ENCODE measurements around the gene DUSP15. TPM values are rescaled to one million over a fixed set of nuclear protein-coding genes. Genes with fewer than 3 reads are reported as not detected.

Gene DUSP15
- total and polyA plus RNA-seq, 12 donors, result 2.4 to 17.6 (median 6.1) TPM

DNA sequence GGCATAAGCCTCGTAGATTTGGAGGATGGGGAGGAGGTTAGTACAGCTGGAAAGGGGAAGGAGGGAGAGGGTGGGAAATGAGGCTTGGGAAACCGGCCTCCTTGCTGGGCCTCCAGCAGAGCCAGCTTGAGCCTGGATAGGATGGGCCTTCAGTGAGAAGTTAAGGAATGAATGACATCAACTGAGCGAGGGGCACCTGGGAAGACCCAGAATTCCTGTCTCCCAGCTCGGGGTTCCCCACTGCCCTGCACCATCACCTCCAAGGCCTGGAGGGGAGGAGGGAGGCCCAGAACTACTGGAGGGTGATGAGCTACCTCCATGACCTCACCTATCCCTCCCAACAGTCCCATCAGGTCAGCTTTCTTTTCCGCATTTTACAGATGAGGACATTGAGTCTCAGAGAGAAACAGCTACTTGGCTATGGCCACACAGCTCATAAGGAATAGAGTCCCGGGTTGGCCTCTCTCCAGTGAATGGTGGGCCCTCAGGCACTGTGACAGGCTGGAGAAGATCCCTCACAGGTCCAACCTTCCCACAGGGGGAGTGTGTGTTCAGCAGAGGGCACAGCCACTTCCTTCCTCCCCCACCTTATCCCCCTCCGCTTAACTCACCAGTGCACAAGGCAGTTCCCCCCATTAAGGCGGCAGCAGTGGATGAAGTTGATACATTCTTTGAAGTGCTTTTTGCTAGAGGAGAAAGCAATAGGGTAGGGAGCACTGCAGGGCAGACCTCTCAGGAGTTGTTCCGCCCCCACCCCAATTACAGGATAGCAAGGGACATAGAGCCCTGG is 6.8 kb downstream of the DUSP15 start:
- TF ChIP-seq CTCF (IDR thresholded peaks at IDR 0.05) (no peak), POLR2A (IDR thresholded peaks at IDR 0.05) (no peak)
- Histone ChIP-seq H3K4me1 (replicated peaks in 1 of 2) (peaks cover 14 to 20% of the 10 kb centered on the region in 2 donors), H3K4me3 (no peak overlapping the region), H3K9me3 (replicated peaks in 1 of 3) (no peaks in the 10 kb centered on the region), H3K36me3 (replicated peaks in 1 of 2) (no peaks in the 10 kb centered on the region), H3K27me3 (no peaks in the 10 kb centered on the region), H3K27ac (no peak overlapping the region)
- WGBS, 4 donors, result 87 to 92% (median 89%) methylated on average over 7 to 9 of the region's 9 CpGs
- intact Hi-C loops (cut with DNase I), result no loop called here
- DNase-seq, result no peak

DNA sequence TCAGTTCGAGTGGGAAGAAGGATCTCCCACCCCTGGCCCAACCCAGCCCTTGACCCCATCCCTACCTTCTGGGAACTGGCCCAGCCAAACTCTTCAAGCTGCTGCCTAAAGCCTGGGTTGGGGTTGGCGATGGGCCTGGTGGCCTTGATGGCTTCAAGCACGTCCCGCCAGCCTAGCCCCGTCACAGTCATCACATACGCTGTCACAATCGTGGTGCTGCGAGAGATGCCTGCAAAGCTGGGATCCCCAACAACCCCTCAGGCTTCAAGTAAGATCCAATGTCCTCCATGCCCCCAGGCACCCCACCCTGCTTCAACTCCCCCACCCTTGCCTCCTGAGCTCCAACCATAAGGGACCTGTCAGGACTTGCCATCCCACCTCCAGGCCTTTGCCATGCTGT is 7.8 kb downstream of the DUSP15 start:
- H3K36me3 ChIP-seq (replicated peaks in 1 of 2), result no peaks in the 10 kb centered on the region
- DNase-seq, result peak; percentile 48 to 79 (median 64)
- TF ChIP-seq CTCF (IDR thresholded peaks at IDR 0.05), result no peak
- no peak for TF ChIP-seq POLR2A (IDR thresholded peaks at IDR 0.05)

GRCh38 chr20:31862157-31862470 is 8.2 kb downstream of the DUSP15 start:
- H3K36me3 ChIP-seq (replicated peaks in 1 of 2), result no peaks in the 10 kb centered on the region
- no peaks in the 10 kb centered on the region for H3K9me3 ChIP-seq (replicated peaks in 1 of 3)
- no peak for DNase-seq
- peak overlapping the region in 1 of 5 donors; percentile 7 for H3K27ac ChIP-seq
- no peak for TF ChIP-seq CTCF (IDR thresholded peaks at IDR 0.05)
- no peak for TF ChIP-seq POLR2A (IDR thresholded peaks at IDR 0.05)
- H3K27me3 ChIP-seq, result no peaks in the 10 kb centered on the region
- H3K4me3 ChIP-seq, result no peak overlapping the region
- intact Hi-C loops (cut with DNase I), result no loop called here
- WGBS, 4 donors, result 61 to 65% (median 62%) methylated on average over 5 of the region's 5 CpGs
- peaks cover 14 to 20% of the 10 kb centered on the region in 2 donors for H3K4me1 ChIP-seq (replicated peaks in 1 of 2)

More for the DNA sequence above, 7.8 kb downstream of the DUSP15 start:
- WGBS, 4 donors, result 43 to 53% (median 50%) methylated on average over 6 to 8 of the region's 8 CpGs
- Histone ChIP-seq H3K4me1 (replicated peaks in 1 of 2) (peaks cover 14 to 20% of the 10 kb centered on the region in 2 donors), H3K27me3 (no peaks in the 10 kb centered on the region), H3K4me3 (no peak overlapping the region), H3K9me3 (replicated peaks in 1 of 3) (no peaks in the 10 kb centered on the region), H3K27ac (no peak overlapping the region)
- intact Hi-C loops (cut with DNase I), result no loop called here

- Histone ChIP-seq H3K4me1 (replicated peaks in 1 of 2) (peaks cover 14 to 20% of the 10 kb centered on the region in 2 donors), H3K4me3 (peak overlapping the region in 2 of 4 donors; percentile 43 to 83), H3K27ac (peak overlapping the region in 1 of 5 donors; percentile 34), H3K9me3 (replicated peaks in 1 of 3) (no peaks in the 10 kb centered on the region), H3K27me3 (no peaks in the 10 kb centered on the region), H3K36me3 (replicated peaks in 1 of 2) (no peaks in the 10 kb centered on the region)
- intact Hi-C loops (cut with DNase I), result no loop called here
- peak in 6 of 7 donors; percentile 49 to 66 (median 52) for DNase-seq
- WGBS, 4 donors, result 4 to 16% (median 9%) methylated on average over 10 to 60 of the region's 60 CpGs
- TF ChIP-seq POLR2A (IDR thresholded peaks at IDR 0.05) (no peak), CTCF (IDR thresholded peaks at IDR 0.05) (no peak)
Observed at GRCh38 chr20:31861385-31862156, 8.8 kb downstream of the DUSP15 start.

All from adrenal gland (tissue), 12 donors.